SU-DHL-6 (cell line): Measurements from ENCODE around the gene INTS11.

Experiments used
- H2AFZ ChIP-seq: fragments of 200-600 bp; sonication (generic); 2 replicates; pipeline ENCODE4 v1.6.1; 2014; ENCODE audit warnings: low read depth, mild to moderate bottlenecking, moderate library complexity, mixed read lengths, antibody characterized with exemption, low read length; ENCODE audit not compliant: severe bottlenecking
- H3F3A ChIP-seq: fragments of 200-600 bp; shearing (Covaris generic); 2 replicates; pipeline ENCODE4 v1.6.0; 2016; ENCODE audit warnings: antibody characterized with exemption, mild to moderate bottlenecking; ENCODE audit not compliant: insufficient read depth
- H3K27ac ChIP-seq: fragments of 200-600 bp; sonication (generic); 2 replicates; pipeline ENCODE4 v1.5.1; 2016; ENCODE audit warnings: low read depth, mild to moderate bottlenecking, low read length, moderate library complexity, mixed read lengths
- H3K27me3 ChIP-seq: fragments of 200-600 bp; sonication (generic), shearing (Covaris generic); 2 replicates; pipeline ENCODE4 v1.6.0; 2014; ENCODE audit warnings: mild to moderate bottlenecking, low read length
- H3K36me3 ChIP-seq: fragments of 200-600 bp; sonication (generic); 2 replicates; pipeline ENCODE4 v1.6.1; 2014; ENCODE audit warnings: mild to moderate bottlenecking, low read length, mixed read lengths
- H3K4me2 ChIP-seq: fragments of 300-600, 200-600 bp; shearing (Covaris generic), sonication (generic); 2 replicates; pipeline ENCODE4 v1.6.0; 2014; ENCODE audit warnings: low read length, low read depth, mild to moderate bottlenecking; ENCODE audit not compliant: poor library complexity, severe bottlenecking
- H3K4me3 ChIP-seq: fragments of 200-600 bp; sonication (generic); 2 replicates; pipeline ENCODE4 v1.5.1; 2014; ENCODE audit warnings: antibody characterized with exemption, low read length, mild to moderate bottlenecking, mixed read lengths; ENCODE audit not compliant: insufficient read depth, poor library complexity, severe bottlenecking
- H3K79me2 ChIP-seq: fragments of 200-600 bp; sonication (generic); 2 replicates; pipeline ENCODE4 v1.6.1; 2014; ENCODE audit warnings: mild to moderate bottlenecking, low read length, moderate library complexity; ENCODE audit not compliant: insufficient read depth
- H3K9ac ChIP-seq: fragments of 200-600 bp; sonication (generic); 2 replicates; pipeline ENCODE4 v1.7.0; 2014; ENCODE audit warnings: mild to moderate bottlenecking, low read length
- H3K9me2 ChIP-seq: fragments of 200-600 bp; sonication (generic); replicated peaks from 2 replicates; pipeline ENCODE4 v1.6.1; 2014; ENCODE audit warnings: low read length; ENCODE audit not compliant: insufficient read depth
- H3K9me3 ChIP-seq: fragments of 200-600 bp; sonication (generic); 2 replicates; pipeline ENCODE4 v1.6.1; 2014; ENCODE audit warnings: low read length, mixed read lengths; ENCODE audit not compliant: insufficient read depth
- H4K20me1 ChIP-seq: fragments of 200-600 bp; sonication (generic); 2 replicates; pipeline ENCODE4 v1.6.1; 2014; ENCODE audit warnings: low read depth, mild to moderate bottlenecking, antibody characterized with exemption, low read length, moderate library complexity, mixed read lengths
- EZH2phosphoT487 ChIP-seq: fragments of 200-600 bp; sonication (generic), shearing (Covaris generic); conservative IDR thresholded peaks from 2 replicates; pipeline ENCODE4 v1.6.1; 2018; ENCODE audit warnings: mild to moderate bottlenecking, antibody characterized with exemption, low read length, moderate library complexity, mixed read lengths
- TF ChIP-seq, protein P1 (sequence below): fragments of 200-600 bp; sonication (generic); IDR thresholded peaks from one replicate; pipeline ENCODE4 v1.5.1; 2017; ENCODE audit warnings: antibody characterized with exemption, mild to moderate bottlenecking, low read length, moderate library complexity; ENCODE audit not compliant: insufficient read depth, poor library complexity, severe bottlenecking

The INTS11 gene

DNA sequence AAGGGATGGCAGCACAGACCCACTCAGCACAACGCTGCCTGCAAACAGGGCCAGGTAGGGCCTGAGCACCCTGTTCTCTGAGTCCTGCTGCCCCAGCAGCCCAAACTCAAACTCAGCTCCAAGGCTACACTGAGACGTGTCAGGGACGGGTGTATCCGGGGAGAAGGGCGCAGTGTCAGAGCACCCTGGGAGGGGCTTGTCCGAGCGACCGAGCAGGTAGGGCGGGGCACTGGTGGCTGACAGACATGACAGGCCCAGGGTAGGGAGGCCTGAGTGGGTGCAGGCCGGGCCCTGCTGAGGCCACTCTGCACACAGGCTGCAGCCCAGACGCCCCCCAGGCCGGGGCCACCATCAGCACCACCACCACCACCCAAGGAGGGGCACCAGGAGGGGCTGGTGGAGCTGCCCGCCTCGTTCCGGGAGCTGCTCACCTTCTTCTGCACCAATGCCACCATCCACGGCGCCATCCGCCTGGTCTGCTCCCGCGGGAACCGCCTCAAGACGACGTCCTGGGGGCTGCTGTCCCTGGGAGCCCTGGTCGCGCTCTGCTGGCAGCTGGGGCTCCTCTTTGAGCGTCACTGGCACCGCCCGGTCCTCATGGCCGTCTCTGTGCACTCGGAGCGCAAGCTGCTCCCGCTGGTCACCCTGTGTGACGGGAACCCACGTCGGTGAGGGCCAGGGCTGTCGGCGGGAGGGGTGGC lies 38.7 kb downstream of the INTS11 start:
- no peak overlapping the region for H3K9ac ChIP-seq

DNA sequence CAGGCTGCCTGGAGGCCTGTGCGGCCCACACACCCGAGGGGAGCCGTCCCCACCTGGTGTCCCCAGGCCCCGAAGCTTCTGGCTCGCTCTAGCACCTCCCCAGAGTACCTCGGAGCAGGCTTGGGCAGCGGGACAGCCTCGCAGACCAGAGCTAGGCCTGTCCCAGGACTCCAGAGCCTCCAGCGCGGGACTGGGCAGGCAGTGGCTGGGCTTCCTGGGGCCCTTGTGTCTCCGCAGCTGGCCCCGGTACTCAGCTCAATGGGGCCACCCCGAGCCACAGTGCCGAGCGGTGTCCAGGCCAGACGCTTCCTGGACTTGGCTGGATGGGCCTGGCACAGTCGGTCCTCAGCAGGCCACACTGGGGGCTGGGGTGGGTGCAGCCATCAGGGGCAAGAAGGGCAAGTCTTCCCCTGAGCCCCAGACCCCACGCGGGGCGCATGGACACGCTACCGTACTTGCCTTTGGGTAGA lies 39.3 kb downstream of the INTS11 start:
- Histone ChIP-seq H4K20me1 (no peaks in the 10 kb centered on the region), H2AFZ (no peak overlapping the region), H3K79me2 (no peaks in the 10 kb centered on the region), H3K27me3 (no peaks in the 10 kb centered on the region), H3K4me3 (no peak overlapping the region), H3K9me2 (no peaks in the 10 kb centered on the region), H3K27ac (no peak overlapping the region), H3K9ac (no peak overlapping the region), H3F3A (no peaks in the 10 kb centered on the region), H3K4me2 (no peak overlapping the region), H3K36me3 (no peaks in the 10 kb centered on the region), H3K9me3 (no peaks in the 10 kb centered on the region)
- TF ChIP-seq, protein P1, sequence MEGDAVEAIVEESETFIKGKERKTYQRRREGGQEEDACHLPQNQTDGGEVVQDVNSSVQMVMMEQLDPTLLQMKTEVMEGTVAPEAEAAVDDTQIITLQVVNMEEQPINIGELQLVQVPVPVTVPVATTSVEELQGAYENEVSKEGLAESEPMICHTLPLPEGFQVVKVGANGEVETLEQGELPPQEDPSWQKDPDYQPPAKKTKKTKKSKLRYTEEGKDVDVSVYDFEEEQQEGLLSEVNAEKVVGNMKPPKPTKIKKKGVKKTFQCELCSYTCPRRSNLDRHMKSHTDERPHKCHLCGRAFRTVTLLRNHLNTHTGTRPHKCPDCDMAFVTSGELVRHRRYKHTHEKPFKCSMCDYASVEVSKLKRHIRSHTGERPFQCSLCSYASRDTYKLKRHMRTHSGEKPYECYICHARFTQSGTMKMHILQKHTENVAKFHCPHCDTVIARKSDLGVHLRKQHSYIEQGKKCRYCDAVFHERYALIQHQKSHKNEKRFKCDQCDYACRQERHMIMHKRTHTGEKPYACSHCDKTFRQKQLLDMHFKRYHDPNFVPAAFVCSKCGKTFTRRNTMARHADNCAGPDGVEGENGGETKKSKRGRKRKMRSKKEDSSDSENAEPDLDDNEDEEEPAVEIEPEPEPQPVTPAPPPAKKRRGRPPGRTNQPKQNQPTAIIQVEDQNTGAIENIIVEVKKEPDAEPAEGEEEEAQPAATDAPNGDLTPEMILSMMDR, result no peak
- TF ChIP-seq EZH2phosphoT487, result no peak

More for the DNA sequence above, 38.7 kb downstream of the INTS11 start:
- no peaks in the 10 kb centered on the region for H3K27me3 ChIP-seq
- H3K4me3 ChIP-seq, result no peak overlapping the region
- no peaks in the 10 kb centered on the region for H4K20me1 ChIP-seq
- H3K4me2 ChIP-seq, result no peak overlapping the region
- TF ChIP-seq, protein P1, result no peak
- TF ChIP-seq EZH2phosphoT487, result no peak
- no peaks in the 10 kb centered on the region for H3K9me3 ChIP-seq
- H3F3A ChIP-seq, result no peaks in the 10 kb centered on the region
- no peak overlapping the region for H3K27ac ChIP-seq
- H3K36me3 ChIP-seq, result no peaks in the 10 kb centered on the region
- no peaks in the 10 kb centered on the region for H3K79me2 ChIP-seq
- no peaks in the 10 kb centered on the region for H3K9me2 ChIP-seq
- H2AFZ ChIP-seq, result no peak overlapping the region

DNA sequence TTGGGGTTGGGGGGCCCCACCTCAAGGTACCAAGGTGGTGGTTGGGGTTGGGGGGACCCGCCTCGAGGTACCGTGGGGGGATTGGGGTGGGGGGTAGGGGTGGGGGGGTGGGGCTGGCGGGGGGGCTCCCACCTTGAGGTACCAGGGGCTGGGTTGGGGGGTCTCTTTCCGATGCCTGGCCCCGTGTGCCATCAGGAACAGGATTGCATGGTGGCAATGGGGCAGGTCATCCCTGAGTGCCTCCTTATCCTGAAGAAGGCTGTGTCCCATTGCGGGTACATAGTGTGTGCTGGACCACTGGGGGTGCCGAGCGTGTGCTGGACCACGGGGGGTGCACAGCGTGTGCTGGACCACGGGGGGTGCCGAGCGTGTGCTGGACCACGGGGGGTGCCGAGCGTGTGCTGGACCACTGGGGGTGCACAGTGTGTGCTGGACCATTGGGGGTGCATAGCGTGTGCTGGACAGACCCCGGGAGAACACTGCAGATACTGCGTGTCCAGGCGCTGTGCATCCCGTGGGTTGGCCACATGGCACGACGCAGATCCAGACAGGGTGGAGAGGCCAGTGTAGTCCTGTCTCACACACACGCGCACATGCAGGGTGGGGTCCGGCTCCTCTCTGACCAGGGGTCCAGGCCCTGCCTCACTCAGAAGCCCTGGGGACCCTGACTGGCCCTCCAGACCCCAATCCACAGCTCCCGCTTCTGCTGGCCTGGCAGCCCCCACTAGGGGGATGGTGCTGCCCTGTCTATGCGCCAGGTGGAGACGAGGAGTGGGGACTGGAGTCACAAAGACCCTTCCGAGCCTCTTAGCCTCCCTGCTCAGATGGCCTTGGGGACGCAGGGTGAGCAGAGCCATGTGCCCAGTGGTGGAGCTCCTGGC lies 40.0 kb downstream of the INTS11 start:
- no peaks in the 10 kb centered on the region for H3K9me3 ChIP-seq
- H3K27ac ChIP-seq, result no peak overlapping the region

More for the DNA sequence above, 40.0 kb downstream of the INTS11 start:
- Histone ChIP-seq H3K27me3 (no peaks in the 10 kb centered on the region), H2AFZ (no peak overlapping the region), H3K4me2 (no peak overlapping the region), H3K9ac (no peak overlapping the region), H4K20me1 (no peaks in the 10 kb centered on the region), H3F3A (no peaks in the 10 kb centered on the region), H3K4me3 (no peak overlapping the region), H3K36me3 (no peaks in the 10 kb centered on the region), H3K79me2 (no peaks in the 10 kb centered on the region), H3K9me2 (no peaks in the 10 kb centered on the region)
- no peak for TF ChIP-seq EZH2phosphoT487
- TF ChIP-seq, protein P1, result no peak
